ENCODE data around the gene FBF1.

DNA sequence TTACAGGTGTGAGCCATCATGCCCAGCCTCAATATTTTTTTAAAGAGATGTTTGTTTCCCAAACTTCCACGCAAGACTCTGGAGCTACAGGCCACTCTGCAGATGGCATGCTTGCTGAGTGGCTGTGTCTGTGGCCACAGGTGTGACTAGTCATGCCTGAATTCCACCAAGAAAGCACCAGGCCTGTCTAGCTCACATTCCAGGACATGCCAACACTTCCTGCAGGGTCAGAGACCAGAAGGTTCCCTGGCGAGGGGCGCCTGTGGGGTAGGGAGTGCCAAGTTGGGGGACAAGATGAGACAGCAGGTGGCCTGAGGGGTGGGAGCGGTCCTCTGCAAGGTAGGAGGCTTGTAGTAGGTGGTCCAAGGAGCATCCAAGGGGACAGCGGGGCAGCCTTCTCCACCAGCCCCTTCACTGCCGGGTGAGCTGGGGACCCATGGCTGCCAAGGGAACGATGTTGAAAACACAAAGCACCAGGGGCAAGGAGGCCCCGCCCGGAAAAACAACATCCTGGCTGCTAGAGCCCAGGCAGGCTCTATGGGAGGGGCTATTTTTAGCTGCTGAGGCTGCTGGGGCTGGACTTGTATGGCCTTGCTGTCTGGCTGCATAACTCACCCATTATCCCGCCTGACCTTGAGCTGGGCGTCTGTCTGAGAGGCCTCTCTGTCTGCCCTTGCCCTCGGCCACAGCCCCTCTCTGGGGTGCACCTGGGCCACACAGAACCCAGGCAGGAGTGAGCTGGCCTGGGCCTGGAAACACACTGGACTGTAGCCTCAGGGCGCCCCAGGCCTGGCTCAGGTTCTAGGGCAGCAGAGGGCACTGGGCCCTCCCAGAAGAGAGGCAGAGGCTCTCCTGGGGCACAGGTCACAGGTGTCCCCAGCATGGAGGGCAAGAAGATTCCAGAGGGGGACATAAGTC lies 68.1 kb downstream of the FBF1 start:
- TF ChIP-seq POLR2A (IDR thresholded peaks at IDR 0.05; ENCODE audit: low read depth, low read length) (no peak), BHLHE40 (IDR thresholded peaks at IDR 0.05; ENCODE audit: low read depth, low read length) (no peak), CHD1 (IDR thresholded peaks at IDR 0.05; ENCODE audit: low read depth, low read length) (no peak)
- TF ChIP-seq, protein P1, sequence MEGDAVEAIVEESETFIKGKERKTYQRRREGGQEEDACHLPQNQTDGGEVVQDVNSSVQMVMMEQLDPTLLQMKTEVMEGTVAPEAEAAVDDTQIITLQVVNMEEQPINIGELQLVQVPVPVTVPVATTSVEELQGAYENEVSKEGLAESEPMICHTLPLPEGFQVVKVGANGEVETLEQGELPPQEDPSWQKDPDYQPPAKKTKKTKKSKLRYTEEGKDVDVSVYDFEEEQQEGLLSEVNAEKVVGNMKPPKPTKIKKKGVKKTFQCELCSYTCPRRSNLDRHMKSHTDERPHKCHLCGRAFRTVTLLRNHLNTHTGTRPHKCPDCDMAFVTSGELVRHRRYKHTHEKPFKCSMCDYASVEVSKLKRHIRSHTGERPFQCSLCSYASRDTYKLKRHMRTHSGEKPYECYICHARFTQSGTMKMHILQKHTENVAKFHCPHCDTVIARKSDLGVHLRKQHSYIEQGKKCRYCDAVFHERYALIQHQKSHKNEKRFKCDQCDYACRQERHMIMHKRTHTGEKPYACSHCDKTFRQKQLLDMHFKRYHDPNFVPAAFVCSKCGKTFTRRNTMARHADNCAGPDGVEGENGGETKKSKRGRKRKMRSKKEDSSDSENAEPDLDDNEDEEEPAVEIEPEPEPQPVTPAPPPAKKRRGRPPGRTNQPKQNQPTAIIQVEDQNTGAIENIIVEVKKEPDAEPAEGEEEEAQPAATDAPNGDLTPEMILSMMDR (conservative IDR thresholded peaks at IDR 0.05; ENCODE audit: low read depth, low read length) = no peak
